Neural progenitor cell (in vitro differentiated cells): ENCODE data around the gene KIRREL2.

ENCODE experiments used
- CTCF ChIP-seq: fragments of 200-600 bp; sonication (generic); IDR thresholded peaks from 2 replicates; pipeline ENCODE4 v1.5.1; 2017; ENCODE audit warnings: antibody characterized with exemption, mild to moderate bottlenecking
- EZH2 ChIP-seq: fragments of 200-600 bp; sonication (generic); IDR thresholded peaks from 2 replicates; pipeline ENCODE4 v1.6.1; 2017; ENCODE audit warnings: antibody characterized with exemption, mild to moderate bottlenecking, moderate library complexity
- EZH2phosphoT487 ChIP-seq: fragments of 200-600 bp; sonication (generic); IDR thresholded peaks from 2 replicates; pipeline ENCODE4 v1.6.1; 2017; ENCODE audit warnings: antibody characterized with exemption

- no peak for TF ChIP-seq CTCF
- no peak for TF ChIP-seq EZH2
- TF ChIP-seq EZH2phosphoT487: no peak
These were observed 6.3 kb downstream of the KIRREL2 start for GRCh38 chr19:35863018-35863417.
